GM12878 (cell line): ENCODE results near the gene ITGA6. TPM values are rescaled to one million over a fixed set of nuclear protein-coding genes. Genes with fewer than 3 reads are reported as not detected.
"Not testable (repeated sequence)": the region's sequence is repeated elsewhere in the genome, so short reads cannot be mapped to it uniquely, and the experiment has no call there.

ENCODE experiments used
- ATAC-seq: fragments of 200-7000 bp; cut with Tn5 transposase; 3 replicates; pipeline ENCODE4 v1.9.1; 2020; ENCODE audit warnings: mild to moderate bottlenecking, moderate library complexity
- BruUV-seq: library from RNA; stranded (reverse); fragments of 400-500 nt; replicated peaks from 2 replicates; lab custom pipeline; 2021; lab: Mats Ljungman, UMichigan
- CTCF ChIA-PET: fragments of 300-600 bp; sonication (Branson Sonifier 250); formaldehyde crosslinking; extraction: SDS; loops from one replicate; lab custom pipeline; 2021; ENCODE audit warnings: inconsistent platforms; lab: Yijun Ruan, JAX
- POLR2A ChIA-PET: fragments of 350-600 bp; formaldehyde crosslinking; extraction: SDS; loops from one replicate; lab custom pipeline; 2021; ENCODE audit warnings: inconsistent platforms; lab: Charles Lee
- RAD21 ChIA-PET: fragments of 300-600 bp; sonication (Branson Sonifier 250); formaldehyde crosslinking; loops from one replicate; lab custom pipeline; 2023; ENCODE audit warnings: antibody characterized with exemption; ENCODE audit not compliant: unreplicated experiment; lab: Charles Lee
- SMC1A ChIA-PET: fragments of 300-600 bp; sonication (Branson Sonifier 250); formaldehyde crosslinking; loops from one replicate; lab custom pipeline; 2023; ENCODE audit not compliant: unreplicated experiment, uncharacterized antibody; lab: Charles Lee
- DNase-seq: peaks from one replicate; pipeline ENCODE4 v3.0.0-alpha.2; 2011; ENCODE audit warnings: low read depth, low spot score
- FAIRE-seq: peaks from 3 replicates; lab custom pipeline; 2011; peaks lifted over from hg19 to GRCh38; lab: Jason Lieb, UNC
- H2AFZ ChIP-seq: 2 replicates; pipeline ENCODE4 v1.6.0; 2011; ENCODE audit warnings: low read depth, low read length, control low read depth; ENCODE audit not compliant: control insufficient read depth
- H3K27ac ChIP-seq: 2 replicates; pipeline ENCODE4 v1.5.1; 2011; ENCODE audit warnings: control low read depth; ENCODE audit not compliant: control insufficient read depth, insufficient read depth
- H3K27me3 ChIP-seq, 2 experiments: replicated peaks in 1 of 2; 2 replicates each; pipeline versions ENCODE4 v1.6.0 to v1.6.1; 2011; ENCODE audit warnings: low read length in 1 of 2; ENCODE audit not compliant: control insufficient read depth in 2 of 2, insufficient read depth in 2 of 2
- H3K36me3 ChIP-seq, 2 experiments: 2 replicates each; pipeline ENCODE4 v1.5.1; 2011; ENCODE audit warnings: low read length in 1 of 2; ENCODE audit not compliant: control insufficient read depth in 2 of 2, insufficient read depth in 2 of 2
- H3K4me1 ChIP-seq: 2 replicates; pipeline ENCODE4 v1.6.1; 2011; ENCODE audit warnings: mild to moderate bottlenecking, low read length, moderate library complexity, mixed read lengths; ENCODE audit not compliant: control insufficient read depth, insufficient read depth
- H3K4me2 ChIP-seq: 2 replicates; pipeline ENCODE4 v1.6.0; 2011; ENCODE audit warnings: control low read depth; ENCODE audit not compliant: control insufficient read depth, insufficient read depth
- H3K4me3 ChIP-seq: fragments of 200-600 bp; sonication (generic); 2 replicates; pipeline ENCODE4 v1.5.1; 2016
- H3K79me2 ChIP-seq: 2 replicates; pipeline ENCODE4 v1.6.0; 2011; ENCODE audit warnings: low read length; ENCODE audit not compliant: control insufficient read depth, insufficient read depth
- H3K9ac ChIP-seq: 2 replicates; pipeline ENCODE4 v1.8.0; 2011; ENCODE audit warnings: low read length, control low read depth, mixed read lengths; ENCODE audit not compliant: control insufficient read depth, insufficient read depth
- H3K9me3 ChIP-seq: replicated peaks from 3 replicates; pipeline ENCODE4 v1.5.1; 2011; ENCODE audit warnings: mild to moderate bottlenecking, low read length; ENCODE audit not compliant: control insufficient read depth, insufficient read depth
- H4K20me1 ChIP-seq: 2 replicates; pipeline ENCODE4 v1.6.0; 2011; ENCODE audit not compliant: control insufficient read depth, insufficient read depth
- ASH2L ChIP-seq: fragments of 300-600, 200-600 bp; sonication (generic); IDR thresholded peaks from 2 replicates; pipeline ENCODE4 v1.6.1; 2017; ENCODE audit warnings: low read depth, mild to moderate bottlenecking, borderline replicate concordance
- CBX3 ChIP-seq: fragments of 200-600 bp; sonication (generic); IDR thresholded peaks from 2 replicates; pipeline ENCODE4 v1.6.1; 2016; ENCODE audit warnings: low read depth, borderline replicate concordance
- HDAC6 ChIP-seq: fragments of 200-600 bp; sonication (generic); IDR thresholded peaks from one replicate; pipeline ENCODE4 v1.8.0; 2017; ENCODE audit warnings: antibody characterized with exemption; ENCODE audit not compliant: unreplicated experiment
- JUNB ChIP-seq: IDR thresholded peaks from 2 replicates; pipeline ENCODE4 v1.6.1; 2016; ENCODE audit warnings: antibody characterized with exemption, mild to moderate bottlenecking
- NFXL1 ChIP-seq: fragments of 450-650 bp; IDR thresholded peaks from 2 replicates; pipeline ENCODE4 v1.6.1; 2017; ENCODE audit warnings: antibody characterized with exemption, mild to moderate bottlenecking, borderline replicate concordance
- PKNOX1 ChIP-seq: fragments of 450-650 bp; IDR thresholded peaks from 2 replicates; pipeline ENCODE4 v1.6.1; 2016; ENCODE audit warnings: mild to moderate bottlenecking
- SREBF2 ChIP-seq: IDR thresholded peaks from 2 replicates; pipeline ENCODE4 v1.6.1; 2012; ENCODE audit warnings: mild to moderate bottlenecking, low read length
- ZNF384 ChIP-seq: IDR thresholded peaks from 2 replicates; pipeline ENCODE4 v1.6.1; 2012; ENCODE audit warnings: low read depth, mild to moderate bottlenecking, low read length, improper control_type of control experiment, borderline replicate concordance
- WGBS: methylation state at CpG from one replicate; pipeline ENCODE4 v1.1.6; 2016; ENCODE audit warnings: low lambda C conversion rate; ENCODE audit not compliant: insufficient replicate concordance, insufficient coverage; ENCODE audit errors: missing lambda C conversion rate; 5-methylcytosine and 5-hydroxymethylcytosine counted together
- in situ Hi-C: fragments of 300-500 bp; cut with MboI; formaldehyde crosslinking; loops from 9 replicates; pipeline ENCODE4 v1.14.3; 2018; ENCODE audit warnings: mixed read lengths
- intact Hi-C: fragments of 100-400 bp; cut with micrococcal nuclease; formaldehyde crosslinking; loops from one replicate; pipeline ENCODE4 v1.14.2; 2022; ENCODE audit not compliant: unreplicated experiment
- polyA plus RNA-seq, 11 experiments: library from polyadenylated mRNA; depleted of rRNA in 4 of 11; unstranded in 6 of 11; stranded (reverse) in 5 of 11; fragments of >200 nt; fragmentation: Nextera tagmentation in 4 of 11; fragmentation: Illumina TruSeq in 1 of 11; extraction: Ambion mirVana in 4 of 11; extraction: Trizol in 1 of 11; gene quantifications; 1 replicate in 1 of 11; 2 replicates in 10 of 11; pipeline versions ENCODE4 v1.2.1 to v1.2.3, GENCODE V29; 2011 to 2016; ENCODE audit warnings: inconsistent platforms in 2 of 11, missing spikeins in 2 of 11, low read depth in 1 of 11
- total RNA-seq, 4 experiments: library from RNA; depleted of rRNA in 3 of 4; stranded (reverse); fragments of >200 nt in 3 of 4; fragmentation: Illumina TruSeq in 1 of 4; extraction: Trizol in 1 of 4; gene quantifications; 2 replicates each; pipeline versions ENCODE4 v1.2.1 to v1.2.3, GENCODE V29; 2013 to 2021

ITGA6 gene
- total and polyA plus RNA-seq, 10 of the 15 experiments (the other 5 are each of a cell fraction or from before 2014, with no cell fraction given), result 0.01 to 0.36 (median 0.14) TPM; not detected in 2

DNA sequence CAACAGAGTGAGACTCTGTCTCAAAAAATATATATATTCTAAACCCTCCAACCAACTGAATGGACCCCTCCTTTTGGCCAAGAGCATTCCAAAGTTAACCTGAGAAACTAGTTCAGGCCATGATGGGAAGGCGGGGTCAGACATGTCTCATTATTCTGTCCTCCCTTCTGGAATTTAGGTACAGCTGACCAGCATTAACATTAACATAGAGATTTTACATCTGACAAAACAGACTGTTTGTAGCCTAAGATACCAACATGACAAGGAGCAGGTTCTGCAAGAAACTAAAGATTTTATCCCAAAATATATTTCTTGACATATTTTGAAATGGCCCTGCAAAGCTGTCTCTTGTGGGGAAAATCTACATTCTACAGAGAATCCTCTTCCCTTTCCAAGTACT lies 121.7 kb downstream of the ITGA6 start:
- no peak for DNase-seq
- peaks cover 6% of the 10 kb centered on the region for H3K79me2 ChIP-seq
- CTCF ChIA-PET, result no interaction called here
- no peak overlapping the region for H3K4me3 ChIP-seq
- WGBS, result 47% methylated on average over 1 of the region's 1 CpG
- no peaks in the 10 kb centered on the region for H4K20me1 ChIP-seq
- no peak for FAIRE-seq
- no peak overlapping the region for H3K27ac ChIP-seq
- no peak overlapping the region for H3K4me2 ChIP-seq
- no peaks in the 10 kb centered on the region; a peak in 1 of 4 replicates for H3K36me3 ChIP-seq
- no peak overlapping the region for H2AFZ ChIP-seq
- SMC1A ChIA-PET, result no interaction called here
- in situ Hi-C loops, result no loop called here
- BruUV-seq, result no TSS peak
- RAD21 ChIA-PET, result no interaction called here
- 0 out of 2 replicates have a peak, but pooled peaks cover 3% of the 10 kb centered on the region for H3K4me1 ChIP-seq
- peaks cover 12% of the 10 kb centered on the region; the same call in 2 of the 3 replicates for H3K9me3 ChIP-seq
- no peak for ATAC-seq
- POLR2A ChIA-PET, result no interaction called here
- TF ChIP-seq ASH2L, result no peak
- TF ChIP-seq NFXL1, result no peak
- no peak for TF ChIP-seq JUNB
- no peak for TF ChIP-seq ZNF384
- no peak for TF ChIP-seq HDAC6
- TF ChIP-seq PKNOX1, result no peak
- TF ChIP-seq SREBF2, result no peak
- no peak for TF ChIP-seq CBX3
- no peaks in the 10 kb centered on the region for H3K27me3 ChIP-seq
- no peak overlapping the region for H3K9ac ChIP-seq
- intact Hi-C loops, result no loop called here

DNA sequence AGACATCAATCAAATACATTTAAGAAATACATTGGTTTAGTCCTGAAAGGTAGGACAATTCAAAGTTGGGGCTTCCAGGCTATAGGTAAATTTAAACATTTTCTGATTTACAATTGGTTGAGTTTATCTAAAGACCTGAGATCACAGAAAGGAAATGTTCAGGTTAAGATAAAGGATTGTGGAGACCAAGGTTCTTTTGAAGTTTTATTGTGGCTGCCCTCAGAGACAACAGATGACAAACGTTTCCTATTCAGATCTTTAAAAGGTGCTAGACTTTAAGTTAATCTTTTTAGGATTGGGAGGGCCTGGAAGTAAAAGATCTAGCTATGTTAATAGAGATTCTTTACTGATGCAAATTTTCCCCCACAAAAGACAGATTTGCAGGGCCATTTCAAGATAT lies 122.4 kb downstream of the ITGA6 start:
- POLR2A ChIA-PET, H3K4me2 ChIP-seq, H4K20me1 ChIP-seq, H3K27ac ChIP-seq, H3K36me3 ChIP-seq, H3K9ac ChIP-seq, H2AFZ ChIP-seq, H3K27me3 ChIP-seq, ATAC-seq, intact Hi-C loops, FAIRE-seq, H3K4me1 ChIP-seq, BruUV-seq, CTCF ChIA-PET, RAD21 ChIA-PET, DNase-seq, H3K4me3 ChIP-seq: not testable (repeated sequence)
- in situ Hi-C loops, result loop anchor here (25.0 kb wide), 1 partner anchor 1613 kb away; the partner anchor contains the start of gene GORASP2
- H3K79me2 ChIP-seq, result peaks cover 12% of the 10 kb centered on the region
- H3K9me3 ChIP-seq, result peaks cover 11% of the 10 kb centered on the region; the same call in 2 of the 3 replicates
- SMC1A ChIA-PET, result interaction anchor here (1.0 to 1.8 kb wide), 2 partner anchors 11 to 12 kb away, joined by 3 to 4 read pairs; no protein-coding TSS in a partner anchor
- 0% methylated on average over 1 of the region's 1 CpG for WGBS
